ENCODE results near the gene DIAPH3. TPM values are rescaled to one million over a fixed set of nuclear protein-coding genes. Genes with fewer than 3 reads are reported as not detected.

The DIAPH3 gene
- total RNA-seq (2021; fragmentation: NEBNext Ultra II Directional; extraction: Animal tissue kit (Norgen Biotek cat#: 25700)) = 28.3 and 30.8 TPM in 2 replicates
- 4.9 and 8.0 TPM in 2 replicates for polyA plus RNA-seq (2011; rRNA removed)
- 7.7 TPM for polyA plus RNA-seq (2011; cell fraction: cytosol; rRNA removed)
- polyA plus RNA-seq (2011; cell fraction: nucleus; rRNA removed) = 9.3 TPM
- 7.6 to 18.8 TPM (median 10.0 TPM) in 4 replicates for polyA plus RNA-seq (2012, experiment 1 of 2)
- 1.3 TPM for polyA plus RNA-seq (2012, experiment 2 of 2)
- 14.0 TPM for polyA plus RNA-seq (2013, experiment 1 of 2)
- 13.4 TPM for polyA plus RNA-seq (2013, experiment 2 of 2)
- polyA minus RNA-seq (2011; rRNA and poly(A)+ RNA removed) = 30.5 and 30.6 TPM in 2 replicates
- polyA minus RNA-seq (2011; cell fraction: cytosol; rRNA and poly(A)+ RNA removed) = 12.0 TPM
- polyA minus RNA-seq (2011; cell fraction: nucleus; rRNA and poly(A)+ RNA removed) = 71.2 TPM
- long read RNA-seq, experiment 1, partial matches to known transcripts = 8 of 21 reads
- long read RNA-seq, experiment 1, other reads (novel, unspliced or antisense) = 12 of 21 reads
- long read RNA-seq, experiment 2, partial matches to known transcripts = 9 of 14 reads
- long read RNA-seq, experiment 2, other reads (novel, unspliced or antisense) = 5 of 14 reads

GRCh38 chr13:60163478-60164233, at the start of gene DIAPH3:
DIAPH3 (minus strand) TSS chr13:60163928; CDS start chr13:60163766, 162 bp downstream.
- Histone ChIP-seq H2BK20ac (ENCODE audit: low read length) (peak within 1 kb of the TSS; percentile 26; the same call in 1 of the 2 replicates), H3K4me1 (replicated peaks in 1 of 4; ENCODE audit: control insufficient read depth in 3 of 4, insufficient read depth in 4 of 4, low read length in 3 of 4) (peaks cover 0 to 7% (median 4%) of the 10 kb centered on the region in 4 experiments; a peak in 3 of 7 replicates), H3K79me1 (ENCODE audit: low read depth, low read length) (peaks cover 10% of the 10 kb centered on the region), H3K18ac (ENCODE audit: extremely low read depth, low read length) (peak within 1 kb of the TSS; percentile 97), H3K27me3 (replicated peaks in 1 of 4; ENCODE audit: control insufficient read depth in 3 of 4, extremely low read depth in 1 of 4, insufficient read depth in 3 of 4, low read length in 3 of 4) (no peaks in the 10 kb centered on the region), H3K9ac (replicated peaks in 1 of 4; ENCODE audit: extremely low read depth in 1 of 4, low read depth in 3 of 4, low read length in 3 of 4) (peak within 1 kb of the TSS; percentile 93 to 98 (median 96)), H2BK15ac (ENCODE audit: low read length) (peak within 1 kb of the TSS; percentile 53; the same call in 1 of the 2 replicates), H3K79me2 (ENCODE audit: control insufficient read depth in 1 of 2, insufficient read depth in 2 of 2, low read length in 2 of 2) (peaks cover 10 to 47% of the 10 kb centered on the region in 2 experiments), H3K4ac (replicated peaks; ENCODE audit: insufficient read length, low read depth, low read length) (no peak within 1 kb of the TSS), H3K27ac (ENCODE audit: low read depth, low read length) (peak within 1 kb of the TSS; percentile 92), H3K36me3 (ENCODE audit: control insufficient read depth in 2 of 4, insufficient read depth in 4 of 4, low read length in 3 of 4) (peaks cover 0 to 7% (median 2%) of the 10 kb centered on the region in 4 experiments; a peak in 3 of 8 replicates), H2BK12ac (ENCODE audit: low read depth, low read length) (peak within 1 kb of the TSS; percentile 82), H3K9me3 (ENCODE audit: insufficient read depth in 2 of 2, low read depth in 1 of 2, low read length in 1 of 2) (no peaks in the 10 kb centered on the region), H3K14ac (ENCODE audit: insufficient read length) (no peak within 1 kb of the TSS), H3K56ac (replicated peaks; ENCODE audit: insufficient read length, low read depth, low read length) (peak within 1 kb of the TSS; percentile 44), H3K23me2 (ENCODE audit: low read depth, low read length) (peaks cover 4% of the 10 kb centered on the region; the same call in 1 of the 2 replicates), H3K4me3 (ENCODE audit: extremely low read depth in 1 of 4, insufficient read depth in 2 of 4, low read depth in 3 of 4, low read length in 4 of 4) (peak within 1 kb of the TSS; percentile 82 to 98 (median 88)), H3K4me2 (ENCODE audit: insufficient read depth in 1 of 2, low read depth in 2 of 2, low read length in 2 of 2) (peak within 1 kb of the TSS; percentile 67 to 71), H4K91ac (replicated peaks; ENCODE audit: insufficient read length, low read length) (peak within 1 kb of the TSS; percentile 59), H4K5ac (ENCODE audit: insufficient read length, low read depth, low read length) (peak within 1 kb of the TSS; percentile 52), H3K23ac (ENCODE audit: insufficient read length) (no peak within 1 kb of the TSS), H2BK5ac (ENCODE audit: low read depth, low read length) (peak within 1 kb of the TSS; percentile 99), H2AFZ (ENCODE audit: low read length) (no peak within 1 kb of the TSS; the same call in 1 of the 2 replicates), H2BK120ac (replicated peaks; ENCODE audit: low read depth, low read length) (no peak within 1 kb of the TSS), H4K8ac (ENCODE audit: extremely low read depth, insufficient read depth, low read length) (peak within 1 kb of the TSS; percentile 93), H2AK5ac (ENCODE audit: low read depth, low read length) (peak within 1 kb of the TSS; percentile 58; the same call in 1 of the 2 replicates), H4K20me1 (replicated peaks in 1 of 2; ENCODE audit: control insufficient read depth in 1 of 2, insufficient read depth in 2 of 2, low read length in 2 of 2) (peaks cover 0 to 5% of the 10 kb centered on the region in 2 experiments)
- DNase-seq (ENCODE audit: low read depth in 1 of 2, low spot score in 2 of 2) (peak; percentile 90 to 98), FAIRE-seq (peak; percentile 42)
- WGBS, 2 experiments (ENCODE audit: extremely low coverage in 1 of 2, insufficient coverage in 1 of 2, insufficient read length in 1 of 2, insufficient replicate concordance in 2 of 2, low coverage in 1 of 2, low lambda C conversion rate in 2 of 2, missing lambda C conversion rate in 1 of 2) = 1% methylated on average over 44 of the region's 54 CpGs; no CpG with 5 or more reads in 1 of the 2 experiments
- CTCF ChIA-PET (ENCODE audit: partially characterized antibody) = interaction anchor here (0.9 to 1.4 kb wide), 3 partner anchors 41 to 464 kb away, joined by 3 to 5 read pairs (median 3); no protein-coding TSS in a partner anchor
- POLR2A ChIA-PET (ENCODE audit: partially characterized antibody) = interaction anchor here (1.1 to 2.6 kb wide), 6 partner anchors 10 to 59 kb away, joined by 3 to 12 read pairs (median 4); no protein-coding TSS in a partner anchor
- TF ChIP-seq CBX5 (IDR thresholded peaks at IDR 0.05; ENCODE audit: low read depth, low read length) (no peak), SIRT6 (IDR thresholded peaks at IDR 0.05; ENCODE audit: low read length) (no peak), YY1 (IDR thresholded peaks at IDR 0.05; ENCODE audit: low read depth, low read length) (no peak), GABPA (IDR thresholded peaks at IDR 0.05; ENCODE audit: borderline replicate concordance, insufficient read depth, low read length) (peak; percentile 94), KDM5A (IDR thresholded peaks at IDR 0.05; ENCODE audit: low read length) (no peak), BRCA1 (IDR thresholded peaks at IDR 0.05; ENCODE audit: low read depth, low read length) (no peak), JUN (IDR thresholded peaks at IDR 0.05; ENCODE audit: low read depth, low read length) (no peak)

Data from H1 (cell line).